Effector memory CD8-positive, alpha-beta T cell (primary cell): Measurements from ENCODE around the gene SLC13A1.

Experiments
- ATAC-seq: fragments of 150-1000 bp; cut with Tn5 transposase; replicated peaks from 2 replicates; pipeline ENCODE4 v1.10.0; 2021; ENCODE audit warnings: mild to moderate bottlenecking, moderate library complexity
- DNase-seq, 3 experiments: peaks; one replicate each; pipeline ENCODE4 v3.0.0; 2021
- H3K27ac Mint-ChIP-seq, 2 donors: one replicate each; pipeline ENCODE4 v1.8.0; 2022; ENCODE audit warnings: mild to moderate bottlenecking in 2 of 2, mixed read lengths in 2 of 2, moderate library complexity in 2 of 2
- H3K27me3 Mint-ChIP-seq, 2 donors: one replicate each; pipeline ENCODE4 v1.8.0; 2022; ENCODE audit warnings: mixed read lengths in 2 of 2
- H3K36me3 Mint-ChIP-seq: one replicate; pipeline ENCODE4 v1.8.0; 2022; ENCODE audit warnings: mild to moderate bottlenecking, moderate library complexity, mixed read lengths; ENCODE audit not compliant: insufficient read depth
- H3K4me1 Mint-ChIP-seq, 2 donors: one replicate each; pipeline ENCODE4 v1.8.0; 2022; ENCODE audit warnings: low read depth in 2 of 2, mixed read lengths in 2 of 2
- H3K4me3 Mint-ChIP-seq, 2 donors: one replicate each; pipeline ENCODE4 v1.8.0; 2022; ENCODE audit warnings: mild to moderate bottlenecking in 2 of 2, mixed read lengths in 2 of 2, moderate library complexity in 2 of 2
- H3K9me3 Mint-ChIP-seq, 2 donors: one replicate each; pipeline ENCODE4 v1.8.0; 2022; ENCODE audit warnings: mixed read lengths in 2 of 2

The SLC13A1 gene

DNA sequence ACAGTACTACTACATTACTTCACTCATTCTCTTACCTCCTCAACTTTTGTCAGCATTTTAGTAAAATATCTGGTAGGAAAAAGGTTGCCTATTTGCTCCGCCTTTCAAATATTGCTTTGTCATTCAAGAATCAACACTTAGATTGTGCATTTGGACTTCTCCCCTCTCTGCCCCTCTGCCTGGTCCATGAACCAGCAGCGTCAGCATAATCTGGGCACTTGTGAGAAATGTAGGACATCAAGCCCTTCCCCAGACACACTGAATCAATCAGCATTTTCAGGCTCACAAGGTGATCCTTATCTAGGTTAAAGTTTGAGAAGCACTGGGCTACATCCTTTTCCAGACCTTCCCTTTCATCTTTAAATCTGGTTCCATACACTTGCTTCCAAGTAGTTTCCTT lies 16.3 kb downstream of the SLC13A1 start:
- ATAC-seq (no peak), DNase-seq (no peak)
- Mint-ChIP-seq H3K27ac (no peak overlapping the region), H3K36me3 (no peaks in the 10 kb centered on the region), H3K4me1 (no peaks in the 10 kb centered on the region), H3K4me3 (no peak overlapping the region), H3K9me3 (peaks cover 0 to 6% of the 10 kb centered on the region in 2 donors), H3K27me3 (no peaks in the 10 kb centered on the region)

DNA sequence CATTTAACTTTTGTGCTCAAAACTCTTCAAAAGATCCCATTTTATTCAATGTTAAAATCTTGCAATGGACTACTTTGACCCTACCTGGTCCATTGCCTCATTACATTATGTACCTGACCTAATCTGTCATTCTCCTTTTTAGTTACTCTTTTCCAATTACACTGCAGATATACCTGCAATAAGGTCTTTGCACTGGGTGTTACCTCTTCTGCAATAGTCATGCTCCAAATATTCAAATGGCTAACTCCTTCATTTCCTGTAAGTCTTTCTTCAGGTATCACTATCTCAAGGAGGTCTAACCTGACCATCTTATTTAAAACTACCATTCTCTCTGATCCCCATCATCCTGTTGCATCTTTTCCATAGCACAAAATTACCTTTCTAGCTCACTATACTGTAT lies 22.3 kb downstream of the SLC13A1 start:
- H3K4me1 Mint-ChIP-seq, result no peaks in the 10 kb centered on the region
- no peak overlapping the region for H3K4me3 Mint-ChIP-seq
- H3K27ac Mint-ChIP-seq, result no peak overlapping the region
- no peaks in the 10 kb centered on the region for H3K36me3 Mint-ChIP-seq
- no peaks in the 10 kb centered on the region for H3K27me3 Mint-ChIP-seq
- DNase-seq (no peak), ATAC-seq (no peak)
- peaks cover 11 to 23% of the 10 kb centered on the region in 2 donors for H3K9me3 Mint-ChIP-seq

DNA sequence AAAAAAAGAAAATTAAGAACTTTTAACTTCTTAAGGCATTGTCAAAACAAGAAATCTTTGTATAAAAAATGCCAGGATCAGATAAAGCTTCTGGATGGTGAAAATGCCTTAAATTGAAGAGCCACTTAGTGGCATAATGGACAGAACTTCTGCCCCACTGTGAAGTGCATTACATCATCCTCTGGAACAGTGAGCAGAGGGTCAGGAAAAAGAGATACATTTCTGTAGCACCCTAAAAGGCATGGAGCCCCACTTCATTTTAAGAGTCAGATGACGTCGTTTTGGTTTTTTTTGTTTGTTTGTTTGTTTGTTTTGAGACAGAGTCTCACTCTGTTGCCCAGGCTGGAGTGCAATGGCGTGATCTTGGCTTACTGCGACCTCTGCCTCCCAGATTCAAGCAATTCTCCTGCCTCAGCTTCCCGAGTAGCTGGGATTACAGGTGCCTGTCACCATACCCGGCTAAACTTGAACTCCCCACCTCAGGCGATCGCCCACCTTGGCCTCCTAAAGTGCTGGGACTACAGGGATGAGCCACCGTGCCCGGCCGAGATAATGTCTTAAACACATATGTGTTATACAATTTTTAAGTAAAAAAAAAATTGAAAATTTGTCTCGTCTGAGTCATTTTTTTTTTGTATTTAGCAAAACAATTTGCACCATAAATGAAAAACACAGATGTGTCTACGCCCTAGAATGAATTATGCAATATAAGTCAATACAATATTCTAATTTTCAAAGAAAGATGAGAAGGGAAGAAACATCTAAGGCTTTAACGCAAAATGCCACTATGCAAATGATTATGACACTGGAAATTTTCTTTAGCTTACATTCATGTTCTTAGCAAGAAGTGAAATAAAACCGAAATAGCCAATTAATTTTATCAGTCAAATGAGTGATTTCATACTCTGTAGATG lies 29.2 kb downstream of the SLC13A1 start:
- no peaks in the 10 kb centered on the region for H3K4me1 Mint-ChIP-seq
- H3K36me3 Mint-ChIP-seq, result no peaks in the 10 kb centered on the region
- peaks cover 11 to 13% of the 10 kb centered on the region in 2 donors for H3K9me3 Mint-ChIP-seq
- no peak overlapping the region for H3K4me3 Mint-ChIP-seq
- DNase-seq (no peak), ATAC-seq (no peak)
- no peak overlapping the region for H3K27ac Mint-ChIP-seq
- H3K27me3 Mint-ChIP-seq, result no peaks in the 10 kb centered on the region

- Mint-ChIP-seq H3K27ac (no peak overlapping the region), H3K9me3 (peaks cover 2 to 8% of the 10 kb centered on the region in 2 donors), H3K36me3 (no peaks in the 10 kb centered on the region), H3K27me3 (no peaks in the 10 kb centered on the region), H3K4me1 (no peaks in the 10 kb centered on the region), H3K4me3 (no peak overlapping the region)
- ATAC-seq (no peak), DNase-seq (no peak)
Observed at GRCh38 chr7:123169065-123169464, 30.7 kb downstream of the SLC13A1 start.

- no peak for ATAC-seq
- no peak for DNase-seq
- H3K4me1 Mint-ChIP-seq, result no peaks in the 10 kb centered on the region
- H3K27me3 Mint-ChIP-seq, result no peaks in the 10 kb centered on the region
- H3K4me3 Mint-ChIP-seq, result no peak overlapping the region
- no peaks in the 10 kb centered on the region for H3K36me3 Mint-ChIP-seq
- no peaks in the 10 kb centered on the region for H3K9me3 Mint-ChIP-seq
- H3K27ac Mint-ChIP-seq, result no peak overlapping the region
Observed at GRCh38 chr7:123157606-123158005, 42.2 kb downstream of the SLC13A1 start.

DNA sequence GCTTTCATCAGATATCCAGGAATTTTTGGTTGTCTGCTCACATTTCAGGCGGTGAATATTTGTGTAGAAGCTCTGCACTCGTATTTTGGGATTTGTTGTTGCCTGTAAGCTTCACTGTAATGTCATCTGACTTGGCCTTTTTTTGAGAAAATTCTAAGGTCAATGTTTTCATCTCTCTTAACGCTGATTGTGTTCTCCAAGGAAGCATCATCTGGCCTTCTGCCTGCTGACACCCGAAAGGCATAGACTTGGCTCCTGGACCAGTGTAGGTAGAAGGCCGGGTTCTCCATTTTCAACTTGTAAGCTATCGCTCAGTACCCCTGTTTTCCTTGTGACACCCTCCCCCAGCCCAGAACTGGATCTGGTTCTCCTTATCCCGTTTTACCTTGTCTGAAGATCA lies 44.2 kb downstream of the SLC13A1 start:
- ATAC-seq (no peak), DNase-seq (no peak)
- Mint-ChIP-seq H3K27me3 (no peaks in the 10 kb centered on the region), H3K4me3 (no peak overlapping the region), H3K4me1 (no peaks in the 10 kb centered on the region), H3K9me3 (peaks cover 2 to 3% of the 10 kb centered on the region in 2 donors), H3K36me3 (no peaks in the 10 kb centered on the region), H3K27ac (no peak overlapping the region)

- ATAC-seq (no peak), DNase-seq (no peak)
- no peaks in the 10 kb centered on the region for H3K4me1 Mint-ChIP-seq
- H3K27me3 Mint-ChIP-seq, result no peaks in the 10 kb centered on the region
- no peaks in the 10 kb centered on the region for H3K36me3 Mint-ChIP-seq
- no peak overlapping the region for H3K27ac Mint-ChIP-seq
- H3K9me3 Mint-ChIP-seq, result peaks cover 3 to 7% of the 10 kb centered on the region in 2 donors
- H3K4me3 Mint-ChIP-seq, result no peak overlapping the region
Observed at GRCh38 chr7:123154231-123154860, 45.4 kb downstream of the SLC13A1 start.

GRCh38 chr7:123151443-123151842 lies 48.3 kb downstream of the SLC13A1 start:
- DNase-seq (no peak), ATAC-seq (no peak)
- H3K27me3 Mint-ChIP-seq, result no peaks in the 10 kb centered on the region
- no peaks in the 10 kb centered on the region for H3K36me3 Mint-ChIP-seq
- H3K4me3 Mint-ChIP-seq, result no peak overlapping the region
- peaks cover 5 to 15% of the 10 kb centered on the region in 2 donors for H3K9me3 Mint-ChIP-seq
- no peaks in the 10 kb centered on the region for H3K4me1 Mint-ChIP-seq
- no peak overlapping the region for H3K27ac Mint-ChIP-seq

DNA sequence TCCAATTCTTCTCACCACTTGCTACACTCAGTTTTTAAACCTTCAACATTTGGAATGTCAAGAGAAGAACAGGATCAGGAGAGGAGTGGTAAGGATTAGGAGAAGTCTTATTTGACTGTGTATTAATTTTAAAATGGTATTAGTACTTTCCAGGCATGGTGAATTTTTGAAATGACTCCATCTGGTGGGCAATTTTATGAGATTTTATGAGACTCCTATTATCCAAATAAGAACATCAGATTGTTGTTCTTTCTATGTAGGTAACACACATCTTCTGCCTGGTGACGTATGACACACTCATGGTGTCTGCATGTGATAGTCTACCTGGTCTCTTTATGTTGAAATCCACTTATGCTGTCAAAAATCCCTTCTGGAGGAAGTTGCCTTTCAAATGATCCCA lies 51.0 kb downstream of the SLC13A1 start:
- Mint-ChIP-seq H3K27ac (no peak overlapping the region), H3K4me1 (no peaks in the 10 kb centered on the region), H3K27me3 (no peaks in the 10 kb centered on the region), H3K4me3 (no peak overlapping the region), H3K9me3 (peaks cover 9 to 21% of the 10 kb centered on the region in 2 donors), H3K36me3 (no peaks in the 10 kb centered on the region)
- ATAC-seq (no peak), DNase-seq (no peak)

- peaks cover 12 to 18% of the 10 kb centered on the region in 2 donors for H3K9me3 Mint-ChIP-seq
- H3K36me3 Mint-ChIP-seq, result no peaks in the 10 kb centered on the region
- H3K27me3 Mint-ChIP-seq, result no peaks in the 10 kb centered on the region
- no peak overlapping the region for H3K4me3 Mint-ChIP-seq
- no peak for DNase-seq
- H3K4me1 Mint-ChIP-seq, result no peaks in the 10 kb centered on the region
- no peak overlapping the region for H3K27ac Mint-ChIP-seq
- ATAC-seq, result no peak
Observed at GRCh38 chr7:123143252-123144006, 56.3 kb downstream of the SLC13A1 start.

GRCh38 chr7:123140561-123140960 lies 59.2 kb downstream of the SLC13A1 start:
- Mint-ChIP-seq H3K9me3 (peaks cover 10 to 13% of the 10 kb centered on the region in 2 donors), H3K27ac (no peak overlapping the region), H3K4me1 (no peaks in the 10 kb centered on the region), H3K36me3 (no peaks in the 10 kb centered on the region), H3K4me3 (no peak overlapping the region), H3K27me3 (no peaks in the 10 kb centered on the region)
- DNase-seq (no peak), ATAC-seq (no peak)

GRCh38 chr7:123135960-123136359 lies 63.8 kb downstream of the SLC13A1 start:
- Mint-ChIP-seq H3K27me3 (no peaks in the 10 kb centered on the region), H3K27ac (no peak overlapping the region), H3K36me3 (no peaks in the 10 kb centered on the region), H3K9me3 (peaks cover 0 to 8% of the 10 kb centered on the region in 2 donors), H3K4me3 (no peak overlapping the region), H3K4me1 (no peaks in the 10 kb centered on the region)
- DNase-seq (no peak), ATAC-seq (no peak)

DNA sequence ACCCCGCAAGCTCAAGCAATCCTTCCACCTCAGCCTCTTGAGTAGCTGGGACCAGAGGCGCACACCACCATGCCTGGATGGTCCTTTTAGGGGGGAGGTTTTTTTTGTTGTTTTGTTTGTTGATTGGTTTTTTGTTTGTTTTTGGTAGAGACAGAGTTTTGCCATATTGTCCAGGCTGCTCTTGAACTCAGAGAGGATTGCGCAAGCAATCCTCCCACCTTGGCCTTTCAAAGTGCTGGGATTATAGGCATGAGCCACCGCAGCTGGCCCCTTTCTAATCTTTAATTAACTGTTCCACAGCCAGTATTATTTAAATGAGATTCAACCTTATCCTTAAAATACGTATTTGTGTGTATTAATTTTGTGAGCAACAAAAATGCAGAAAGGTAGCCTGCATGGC lies 65.8 kb downstream of the SLC13A1 start:
- peaks cover 10 to 12% of the 10 kb centered on the region in 2 donors for H3K9me3 Mint-ChIP-seq
- H3K27ac Mint-ChIP-seq, result no peak overlapping the region
- ATAC-seq (no peak), DNase-seq (no peak)
- H3K4me1 Mint-ChIP-seq, result no peaks in the 10 kb centered on the region
- H3K4me3 Mint-ChIP-seq, result no peak overlapping the region
- no peaks in the 10 kb centered on the region for H3K27me3 Mint-ChIP-seq
- H3K36me3 Mint-ChIP-seq, result no peaks in the 10 kb centered on the region
